Right atrium auricular region (tissue), 2 donors: ENCODE data around the gene TAS2R3. TPM values are rescaled to one million over a fixed set of nuclear protein-coding genes. Genes with fewer than 3 reads are reported as not detected.
A peak's percentile ranks its signal among the peaks of the same experiment; 100 is the strongest.
"Not testable (repeated sequence)": the region's sequence is repeated elsewhere in the genome, so short reads cannot be mapped to it uniquely, and the experiment has no call there.

Source experiments
- DNase-seq: peaks from one replicate; pipeline ENCODE4 v3.0.0-alpha.2; 2019; ENCODE audit warnings: low spot score
- H3K27ac ChIP-seq, 2 donors: fragments of 200-600 bp; sonication (generic); 1 replicate in 1 of 2; 2 replicates in 1 of 2; pipeline ENCODE4 v1.5.1; 2016 to 2019
- H3K27me3 ChIP-seq, 2 donors: fragments of 200-600 bp; sonication (generic); one replicate each; pipeline versions ENCODE4 v1.5.1 to v1.6.0; 2017 to 2019
- H3K36me3 ChIP-seq: fragments of 200-600 bp; sonication (generic); one replicate; pipeline ENCODE4 v1.5.1; 2016
- H3K4me1 ChIP-seq, 2 donors: fragments of 200-600 bp; sonication (generic); one replicate each; pipeline versions ENCODE4 v1.5.1 to v1.6.0; 2017 to 2019
- H3K4me3 ChIP-seq, 2 donors: fragments of 200-600 bp; sonication (generic); 1 replicate in 1 of 2; 2 replicates in 1 of 2; pipeline ENCODE4 v1.5.1; 2017 to 2019; ENCODE audit warnings: mild to moderate bottlenecking in 1 of 2, moderate library complexity in 1 of 2
- H3K9me3 ChIP-seq, 2 donors: fragments of 200-600 bp; sonication (generic); one replicate each; pipeline ENCODE4 v1.5.1; 2019
- CTCF ChIP-seq, 2 donors: fragments of 200-600 bp; sonication (generic); IDR thresholded peaks; one replicate each; pipeline ENCODE4 v1.5.1; 2019; ENCODE audit warnings: antibody characterized with exemption in 2 of 2
- total RNA-seq, 2 donors: library from RNA; depleted of rRNA; stranded (reverse); fragments of >200 nt; gene quantifications; one replicate each; pipeline ENCODE4 v1.1.0, GENCODE V29; 2016

Gene TAS2R3
- total RNA-seq, 2 donors from 2014 or later: not detected

- Histone ChIP-seq H3K36me3 (peaks cover 21% of the 10 kb centered on the region), H3K9me3 (no peaks in the 10 kb centered on the region), H3K27me3 (no peaks in the 10 kb centered on the region), H3K4me1 (peaks cover 0 to 27% of the 10 kb centered on the region in 2 donors), H3K4me3 (peak overlapping the region; percentile 73 to 77), H3K27ac (peak overlapping the region; percentile 77 to 87)
- TF ChIP-seq CTCF (IDR thresholded peaks at IDR 0.05): no peak
- no peak for DNase-seq
These were observed 25.3 kb upstream of the TAS2R3 start for GRCh38 chr7:141738592-141739013.

- peaks cover 0 to 27% of the 10 kb centered on the region in 2 donors for H3K4me1 ChIP-seq
- peaks cover 27% of the 10 kb centered on the region for H3K36me3 ChIP-seq
- no peaks in the 10 kb centered on the region for H3K27me3 ChIP-seq
- TF ChIP-seq CTCF (IDR thresholded peaks at IDR 0.05): no peak
- H3K27ac ChIP-seq: no peak overlapping the region
- no peak overlapping the region for H3K4me3 ChIP-seq
- no peak for DNase-seq
- H3K9me3 ChIP-seq: no peaks in the 10 kb centered on the region
These were observed 24.6 kb upstream of the TAS2R3 start for GRCh38 chr7:141739250-141739649.

GRCh38 chr7:141742229-141742628, 21.7 kb upstream of the TAS2R3 start:
- no peak overlapping the region for H3K4me3 ChIP-seq
- no peaks in the 10 kb centered on the region for H3K27me3 ChIP-seq
- TF ChIP-seq CTCF (IDR thresholded peaks at IDR 0.05): no peak
- peaks cover 45% of the 10 kb centered on the region for H3K36me3 ChIP-seq
- H3K4me1 ChIP-seq: peaks cover 0 to 24% of the 10 kb centered on the region in 2 donors
- no peaks in the 10 kb centered on the region for H3K9me3 ChIP-seq
- DNase-seq: no peak
- H3K27ac ChIP-seq: no peak overlapping the region

- H3K36me3 ChIP-seq: peaks cover 55% of the 10 kb centered on the region
- TF ChIP-seq CTCF (IDR thresholded peaks at IDR 0.05): no peak
- no peak for DNase-seq
- peaks cover 0 to 14% of the 10 kb centered on the region in 2 donors for H3K4me1 ChIP-seq
- no peaks in the 10 kb centered on the region for H3K9me3 ChIP-seq
- no peak overlapping the region for H3K4me3 ChIP-seq
- no peaks in the 10 kb centered on the region for H3K27me3 ChIP-seq
- H3K27ac ChIP-seq: no peak overlapping the region
These were observed 19.8 kb upstream of the TAS2R3 start for GRCh38 chr7:141744131-141744530.

- Histone ChIP-seq H3K4me1 (no peaks in the 10 kb centered on the region), H3K4me3 (no peak overlapping the region), H3K27me3 (no peaks in the 10 kb centered on the region), H3K9me3 (peaks cover 0 to 21% of the 10 kb centered on the region in 2 donors), H3K27ac (no peak overlapping the region), H3K36me3 (peaks cover 79% of the 10 kb centered on the region)
- no peak for DNase-seq
- no peak for TF ChIP-seq CTCF (IDR thresholded peaks at IDR 0.05)
These were observed 15.5 kb upstream of the TAS2R3 start for GRCh38 chr7:141748396-141748795.

- not testable (repeated sequence) for DNase-seq, H3K27ac ChIP-seq, H3K4me1 ChIP-seq, H3K4me3 ChIP-seq, H3K27me3 ChIP-seq
- peaks cover 0 to 21% of the 10 kb centered on the region in 2 donors for H3K9me3 ChIP-seq
- peaks cover 57% of the 10 kb centered on the region for H3K36me3 ChIP-seq
These were observed 12.0 kb upstream of the TAS2R3 start for GRCh38 chr7:141751904-141752303.
